ENCODE data around the gene YKT6.
"Not testable (repeated sequence)": the region's sequence is repeated elsewhere in the genome, so short reads cannot be mapped to it uniquely, and the experiment has no call there.

YKT6 gene

DNA sequence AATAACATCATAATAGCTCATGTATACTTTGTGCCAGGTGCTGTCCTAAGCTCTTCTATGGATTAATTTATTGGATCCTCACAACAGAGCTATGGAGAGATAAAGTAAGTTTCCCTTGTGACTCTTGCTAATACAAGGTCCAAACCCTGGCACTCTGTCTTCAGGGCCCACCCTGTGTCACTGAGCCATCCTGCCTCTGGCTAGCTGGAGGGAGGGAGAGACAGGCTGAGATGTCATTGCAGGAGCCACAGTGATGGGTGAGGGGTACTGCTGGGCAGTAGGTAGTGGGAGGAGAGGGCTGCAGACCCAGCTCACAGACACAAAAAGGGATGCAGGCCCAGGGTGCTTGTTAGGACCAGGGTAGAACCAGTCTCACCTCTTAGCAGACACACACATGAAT is 28.4 kb upstream of the YKT6 start:
- no peak for DNase-seq (ENCODE audit: low read depth)

GRCh38 chr7:44172803-44173424 is 27.9 kb upstream of the YKT6 start:
- no peak for DNase-seq (ENCODE audit: low read depth)

DNA sequence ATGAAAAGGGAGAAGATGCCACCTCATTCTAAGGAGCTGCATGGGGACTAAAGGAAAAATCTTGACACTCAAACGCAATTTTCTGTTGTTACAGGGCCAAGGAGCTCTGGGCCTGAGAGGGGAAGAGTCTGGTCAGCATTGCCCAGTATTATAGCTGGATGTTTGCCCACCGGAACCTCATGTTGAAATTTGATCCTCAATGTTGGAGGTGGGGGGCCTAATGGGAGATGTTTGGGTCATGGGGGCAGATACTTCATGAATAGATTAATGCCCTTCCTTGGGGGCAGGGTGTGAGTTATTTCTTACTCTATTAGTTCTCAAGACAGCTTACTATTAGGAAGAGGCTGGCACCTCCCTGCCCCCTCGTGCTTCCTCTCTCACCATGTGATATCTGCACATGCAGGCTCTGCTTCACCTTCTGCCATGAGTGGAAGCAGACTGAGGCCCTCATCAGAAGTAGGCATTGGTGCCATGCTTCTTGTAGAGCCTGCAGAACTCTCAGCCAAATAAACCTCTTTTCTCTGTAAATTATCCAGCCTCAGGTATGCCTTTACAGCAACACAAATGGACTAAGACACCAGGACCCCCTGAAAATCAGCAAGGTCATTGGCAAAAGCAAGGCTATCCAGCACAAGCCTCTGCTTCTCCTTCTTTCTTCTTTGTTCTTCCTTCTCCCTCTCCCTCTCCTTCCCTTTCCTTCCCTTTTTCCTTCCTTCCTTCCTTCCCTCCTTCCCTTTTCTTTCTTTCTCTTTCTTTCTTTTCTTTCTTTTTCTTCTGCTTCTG is 26.7 kb upstream of the YKT6 start:
- DNase-seq (ENCODE audit: low read depth): no peak

DNA sequence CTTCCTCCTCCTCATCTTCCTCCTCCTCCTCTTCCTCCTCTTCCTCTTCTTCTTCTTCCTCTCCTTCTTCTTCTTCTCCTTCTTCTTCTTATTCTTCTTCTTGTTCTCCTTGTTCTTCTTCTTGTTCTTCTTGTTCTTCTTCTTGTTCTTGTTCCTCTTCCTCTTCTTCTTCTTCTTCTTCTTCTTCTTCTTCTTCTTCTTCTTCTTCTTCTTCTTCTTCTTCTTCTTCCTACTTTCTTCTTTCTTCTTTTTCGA is 26.2 kb upstream of the YKT6 start:
- not testable (repeated sequence) for DNase-seq (ENCODE audit: low read depth)

GRCh38 chr7:44175730-44176129 is 25.0 kb upstream of the YKT6 start:
- no peak for DNase-seq (ENCODE audit: low read depth)

GRCh38 chr7:44176486-44176885 is 24.3 kb upstream of the YKT6 start:
- no peak for DNase-seq (ENCODE audit: low read depth)

- no peak for DNase-seq (ENCODE audit: low read depth)
Observed at GRCh38 chr7:44177570-44178131, 23.1 kb upstream of the YKT6 start.

- no peak for DNase-seq (ENCODE audit: low read depth)
Observed at GRCh38 chr7:44180631-44181030, 20.1 kb upstream of the YKT6 start.

GRCh38 chr7:44182827-44183226 is 18.0 kb upstream of the YKT6 start:
- DNase-seq (ENCODE audit: low read depth): no peak

GRCh38 chr7:44183386-44183785 is 17.4 kb upstream of the YKT6 start:
- DNase-seq (ENCODE audit: low read depth): no peak

DNA sequence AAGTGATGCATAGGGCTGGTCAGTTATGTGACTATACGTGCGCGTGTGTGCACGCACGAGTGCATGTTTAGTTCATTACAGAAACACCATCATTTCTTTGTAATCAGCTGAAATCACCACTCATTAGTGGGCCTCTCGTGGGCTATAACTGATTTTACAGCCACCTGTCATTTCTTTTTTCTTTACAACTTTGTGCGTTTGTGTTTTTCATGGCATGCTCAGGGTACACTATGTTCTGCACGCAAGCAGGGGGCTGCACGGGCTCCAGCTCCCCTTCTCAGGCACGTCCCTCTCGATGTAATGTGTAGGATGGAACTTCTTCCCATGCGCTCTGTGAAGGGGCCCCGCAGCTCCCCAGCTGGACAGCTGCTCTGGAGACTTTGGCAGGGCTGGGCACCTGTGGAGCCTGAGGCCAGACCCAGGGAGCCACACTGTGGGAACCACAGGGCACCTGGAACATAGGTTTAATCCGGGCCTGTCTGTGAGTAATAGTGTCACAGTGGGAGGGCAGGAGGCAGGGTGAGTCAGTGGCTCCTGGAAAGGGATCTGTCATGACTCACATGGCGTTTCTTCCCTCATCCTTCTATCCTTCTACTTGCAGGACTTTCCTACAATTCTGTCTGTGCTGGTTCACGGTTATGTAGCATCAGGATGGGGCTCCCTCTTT is 16.4 kb upstream of the YKT6 start:
- peak; percentile 77 for DNase-seq (ENCODE audit: low read depth)

DNA sequence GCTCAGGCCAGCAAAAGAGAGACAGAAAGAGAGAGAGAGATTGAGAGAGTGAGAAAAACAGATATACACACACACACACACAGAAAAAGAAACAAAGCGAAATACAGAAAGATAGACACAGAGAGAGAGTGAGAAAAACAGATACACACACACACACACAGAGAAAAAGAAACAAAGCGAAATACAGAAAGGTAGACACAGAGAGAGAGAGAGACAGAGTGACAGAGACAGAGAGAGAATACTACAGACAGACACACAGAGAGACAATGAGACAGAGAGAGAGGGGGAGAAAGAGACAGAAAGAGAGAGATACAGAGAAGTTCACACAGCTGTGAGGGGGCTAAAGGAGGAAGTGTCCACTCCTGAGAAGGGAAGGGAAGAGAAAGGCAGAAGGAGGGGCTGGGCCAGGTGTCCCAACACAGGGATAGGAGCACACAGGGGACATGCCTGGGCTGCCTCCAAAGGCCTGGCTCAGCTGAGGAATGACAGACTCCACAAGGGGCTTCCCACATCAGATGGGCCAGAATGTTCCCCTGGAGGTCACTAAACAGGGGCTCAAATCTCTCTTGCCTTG is 15.8 kb upstream of the YKT6 start:
- DNase-seq (ENCODE audit: low read depth): no peak

GRCh38 chr7:44185729-44186128 is 15.0 kb upstream of the YKT6 start:
- DNase-seq (ENCODE audit: low read depth): no peak

DNA sequence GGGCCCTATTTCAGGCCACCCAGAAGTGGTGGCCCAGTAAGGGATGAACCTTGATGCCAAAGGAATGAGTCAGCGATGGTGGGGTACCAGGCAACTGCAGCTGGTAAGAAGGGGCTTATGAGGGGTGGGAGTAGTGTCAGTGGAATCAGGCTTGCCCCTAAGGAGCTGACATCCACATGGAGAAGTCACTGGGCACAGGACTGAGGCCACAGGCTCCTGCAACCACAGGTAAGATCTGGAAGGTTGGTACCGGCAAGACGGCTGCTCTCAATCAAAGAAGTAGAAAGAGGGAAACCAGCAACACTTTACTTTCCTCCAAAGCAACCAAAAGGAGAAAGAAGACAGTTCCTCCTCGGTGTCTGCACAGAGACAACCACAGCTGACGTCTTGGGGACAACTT is 14.0 kb upstream of the YKT6 start:
- no peak for DNase-seq (ENCODE audit: low read depth)

GRCh38 chr7:44187636-44188416 is 13.0 kb upstream of the YKT6 start:
- DNase-seq (ENCODE audit: low read depth): no peak

GRCh38 chr7:44188480-44189225 is 12.1 kb upstream of the YKT6 start:
- no peak for DNase-seq (ENCODE audit: low read depth)

- DNase-seq (ENCODE audit: low read depth): no peak
Observed at GRCh38 chr7:44189286-44189992, 11.3 kb upstream of the YKT6 start, which contains the start of gene GCK. Gene GCK, minus strand, starts transcription at chr7:44189439. Its CDS starts 486 bp downstream, at chr7:44188953.

GRCh38 chr7:44189993-44190872 is 10.5 kb upstream of the YKT6 start:
- no peak for DNase-seq (ENCODE audit: low read depth)

DNA sequence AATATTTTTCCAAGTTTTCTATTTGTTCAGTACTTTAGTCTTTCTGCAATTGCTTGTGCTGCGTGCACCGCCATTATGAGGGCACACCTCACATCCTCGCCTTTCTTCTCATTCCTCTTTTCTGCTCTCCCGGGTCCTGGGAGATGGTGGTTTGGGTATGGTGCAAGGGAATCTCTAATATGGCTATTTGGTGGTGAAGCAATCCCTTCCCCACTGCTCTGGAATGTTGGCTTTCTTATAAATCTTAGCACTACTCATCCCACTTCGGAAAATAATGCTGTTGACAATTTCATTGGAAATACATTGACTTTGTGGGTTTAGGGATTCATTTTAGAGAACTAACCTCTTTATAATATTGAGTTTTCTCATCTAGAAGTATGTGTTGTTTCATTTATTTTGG is 9.6 kb upstream of the YKT6 start:
- no peak for DNase-seq (ENCODE audit: low read depth)

Data from HS-5 (cell line).